WI38 (cell line): Measurements from ENCODE around the gene PRRX2.

Experiments
- H3K4me3 ChIP-seq: 2 replicates; pipeline ENCODE4 v1.5.1; 2011; ENCODE audit warnings: low read depth, mild to moderate bottlenecking, control low read depth, low read length
- TF ChIP-seq, protein P1 (sequence below): IDR thresholded peaks from 2 replicates; pipeline ENCODE4 v1.5.1; 2012; ENCODE audit warnings: low read depth, mild to moderate bottlenecking, control low read depth, low read length

The PRRX2 gene

DNA sequence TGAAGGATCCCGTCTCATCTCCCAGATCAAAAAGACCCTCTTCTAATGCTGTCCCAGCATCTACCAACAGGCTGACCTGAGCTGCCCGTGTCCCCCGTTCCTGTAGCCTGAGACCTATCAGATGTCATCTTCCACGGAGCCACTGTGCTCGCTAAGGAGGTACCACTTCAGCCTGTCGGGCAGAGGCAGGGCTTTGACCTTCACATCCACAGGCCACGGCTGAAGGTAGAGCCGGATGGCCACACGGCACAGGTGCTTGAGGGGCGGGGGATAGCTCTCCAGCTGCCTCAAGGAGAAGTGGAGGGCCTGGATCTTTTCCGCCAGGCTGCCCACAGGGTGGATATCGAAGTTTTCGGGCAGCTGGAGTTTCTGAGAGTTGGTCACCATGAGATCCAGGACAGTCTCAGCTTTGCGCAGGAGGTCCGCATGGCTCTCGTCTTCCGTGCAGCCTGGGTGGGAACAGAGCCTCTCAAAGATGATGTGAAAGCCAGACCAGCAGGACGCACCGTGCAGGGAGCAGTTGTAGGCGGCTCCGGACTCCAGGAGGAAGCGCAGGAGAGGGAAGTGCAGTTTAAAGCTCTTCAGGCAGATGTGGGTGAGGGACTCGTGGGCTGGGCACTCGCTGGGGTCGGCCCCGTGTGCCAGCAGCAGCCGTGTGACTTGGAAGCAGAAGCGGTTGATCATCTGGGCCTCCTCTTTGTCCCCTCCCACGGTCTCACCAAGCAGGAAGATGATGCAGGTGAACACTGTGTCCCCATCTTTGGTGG lies 27.6 kb upstream of the PRRX2 start:
- TF ChIP-seq, protein P1, sequence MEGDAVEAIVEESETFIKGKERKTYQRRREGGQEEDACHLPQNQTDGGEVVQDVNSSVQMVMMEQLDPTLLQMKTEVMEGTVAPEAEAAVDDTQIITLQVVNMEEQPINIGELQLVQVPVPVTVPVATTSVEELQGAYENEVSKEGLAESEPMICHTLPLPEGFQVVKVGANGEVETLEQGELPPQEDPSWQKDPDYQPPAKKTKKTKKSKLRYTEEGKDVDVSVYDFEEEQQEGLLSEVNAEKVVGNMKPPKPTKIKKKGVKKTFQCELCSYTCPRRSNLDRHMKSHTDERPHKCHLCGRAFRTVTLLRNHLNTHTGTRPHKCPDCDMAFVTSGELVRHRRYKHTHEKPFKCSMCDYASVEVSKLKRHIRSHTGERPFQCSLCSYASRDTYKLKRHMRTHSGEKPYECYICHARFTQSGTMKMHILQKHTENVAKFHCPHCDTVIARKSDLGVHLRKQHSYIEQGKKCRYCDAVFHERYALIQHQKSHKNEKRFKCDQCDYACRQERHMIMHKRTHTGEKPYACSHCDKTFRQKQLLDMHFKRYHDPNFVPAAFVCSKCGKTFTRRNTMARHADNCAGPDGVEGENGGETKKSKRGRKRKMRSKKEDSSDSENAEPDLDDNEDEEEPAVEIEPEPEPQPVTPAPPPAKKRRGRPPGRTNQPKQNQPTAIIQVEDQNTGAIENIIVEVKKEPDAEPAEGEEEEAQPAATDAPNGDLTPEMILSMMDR = no peak
- no peak overlapping the region for H3K4me3 ChIP-seq

GRCh38 chr9:129639034-129639630 lies 26.3 kb upstream of the PRRX2 start:
- H3K4me3 ChIP-seq = no peak overlapping the region
- TF ChIP-seq, protein P1 = no peak

- no peak overlapping the region for H3K4me3 ChIP-seq
- TF ChIP-seq, protein P1 = no peak
Measured at GRCh38 chr9:129639756-129640085, 25.7 kb upstream of the PRRX2 start.

GRCh38 chr9:129640086-129640870 lies 25.2 kb upstream of the PRRX2 start:
- peak overlapping the region; percentile 97 for H3K4me3 ChIP-seq
- TF ChIP-seq, protein P1 = no peak

- peak overlapping the region; percentile 97 for H3K4me3 ChIP-seq
- TF ChIP-seq, protein P1 = no peak
Measured at GRCh38 chr9:129640871-129641749, 24.3 kb upstream of the PRRX2 start.

- peak within 1 kb of the TSS; percentile 97 for H3K4me3 ChIP-seq
- TF ChIP-seq, protein P1 = peak; percentile 98
Measured at GRCh38 chr9:129641750-129642585, 23.5 kb upstream of the PRRX2 start, which contains the start of gene ASB6. TSS of gene ASB6 (minus strand) at chr9:129642151. CDS start at chr9:129641999, 152 bp downstream.
